HFF-Myc (cell line): ENCODE measurements around the gene DDX27.

Source experiments
- DNase-seq: peaks from one replicate; pipeline ENCODE4 v3.0.0-alpha.2; 2011; ENCODE audit warnings: low read depth; ENCODE audit errors: extremely low read depth
- H3K4me3 ChIP-seq: replicated peaks from 2 replicates; pipeline ENCODE4 v1.5.1; 2011; ENCODE audit warnings: low read depth, mild to moderate bottlenecking, control low read depth, low read length
- TF ChIP-seq, protein P1 (sequence below): IDR thresholded peaks from 2 replicates; pipeline ENCODE4 v1.5.1; 2012; ENCODE audit warnings: mild to moderate bottlenecking, low read depth, low read length, control low read depth; ENCODE audit errors: missing control alignments

The DDX27 gene

GRCh38 chr20:49203746-49204145 is 15.5 kb upstream of the DDX27 start:
- DNase-seq, result no peak
- TF ChIP-seq, protein P1, sequence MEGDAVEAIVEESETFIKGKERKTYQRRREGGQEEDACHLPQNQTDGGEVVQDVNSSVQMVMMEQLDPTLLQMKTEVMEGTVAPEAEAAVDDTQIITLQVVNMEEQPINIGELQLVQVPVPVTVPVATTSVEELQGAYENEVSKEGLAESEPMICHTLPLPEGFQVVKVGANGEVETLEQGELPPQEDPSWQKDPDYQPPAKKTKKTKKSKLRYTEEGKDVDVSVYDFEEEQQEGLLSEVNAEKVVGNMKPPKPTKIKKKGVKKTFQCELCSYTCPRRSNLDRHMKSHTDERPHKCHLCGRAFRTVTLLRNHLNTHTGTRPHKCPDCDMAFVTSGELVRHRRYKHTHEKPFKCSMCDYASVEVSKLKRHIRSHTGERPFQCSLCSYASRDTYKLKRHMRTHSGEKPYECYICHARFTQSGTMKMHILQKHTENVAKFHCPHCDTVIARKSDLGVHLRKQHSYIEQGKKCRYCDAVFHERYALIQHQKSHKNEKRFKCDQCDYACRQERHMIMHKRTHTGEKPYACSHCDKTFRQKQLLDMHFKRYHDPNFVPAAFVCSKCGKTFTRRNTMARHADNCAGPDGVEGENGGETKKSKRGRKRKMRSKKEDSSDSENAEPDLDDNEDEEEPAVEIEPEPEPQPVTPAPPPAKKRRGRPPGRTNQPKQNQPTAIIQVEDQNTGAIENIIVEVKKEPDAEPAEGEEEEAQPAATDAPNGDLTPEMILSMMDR, result no peak
- H3K4me3 ChIP-seq, result no peak overlapping the region

GRCh38 chr20:49207076-49207475 is 12.1 kb upstream of the DDX27 start:
- no peak for DNase-seq
- no peak overlapping the region for H3K4me3 ChIP-seq
- TF ChIP-seq, protein P1, result no peak

DNA sequence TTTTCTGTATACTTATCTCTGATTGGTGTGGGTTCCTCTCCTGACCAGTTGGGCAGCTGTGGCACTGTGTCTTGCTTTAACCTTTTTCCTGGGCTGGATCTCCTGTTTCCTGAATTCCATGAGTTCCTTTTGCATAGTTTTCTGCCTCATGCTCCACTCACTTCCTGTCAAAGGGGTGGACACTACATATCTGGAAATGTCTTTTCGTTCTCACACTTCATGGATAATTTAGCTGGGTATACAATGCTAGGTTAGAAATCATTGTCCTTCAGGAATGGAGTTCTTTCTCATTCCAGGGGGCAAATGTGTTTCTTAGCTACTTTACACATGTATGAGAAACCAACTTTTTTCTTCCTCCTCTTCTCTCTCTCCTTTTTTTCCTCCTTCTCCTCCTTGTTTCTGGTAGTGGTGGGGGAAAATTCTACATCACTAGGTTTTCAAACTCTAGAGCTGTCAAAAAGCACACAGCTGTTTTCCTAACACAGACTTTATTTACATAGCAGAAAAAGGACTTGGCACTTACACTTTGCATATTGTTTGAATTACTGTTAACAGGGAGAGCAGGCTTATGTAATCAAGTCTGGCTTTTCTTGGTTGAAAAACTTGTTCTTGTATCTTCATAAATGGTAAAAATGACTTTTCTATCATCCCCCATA is 9.0 kb upstream of the DDX27 start:
- no peak overlapping the region for H3K4me3 ChIP-seq
- DNase-seq, result no peak
- TF ChIP-seq, protein P1, result no peak

- no peak for DNase-seq
These were observed 8.5 kb upstream of the DDX27 start for GRCh38 chr20:49210757-49211110.

GRCh38 chr20:49214571-49214970 is 4.6 kb upstream of the DDX27 start:
- no peak for DNase-seq
- H3K4me3 ChIP-seq, result no peak overlapping the region
- TF ChIP-seq, protein P1, result no peak

More at GRCh38 chr20:49210757-49211110, 8.5 kb upstream of the DDX27 start:
- H3K4me3 ChIP-seq, result no peak overlapping the region
- TF ChIP-seq, protein P1, result no peak

DNA sequence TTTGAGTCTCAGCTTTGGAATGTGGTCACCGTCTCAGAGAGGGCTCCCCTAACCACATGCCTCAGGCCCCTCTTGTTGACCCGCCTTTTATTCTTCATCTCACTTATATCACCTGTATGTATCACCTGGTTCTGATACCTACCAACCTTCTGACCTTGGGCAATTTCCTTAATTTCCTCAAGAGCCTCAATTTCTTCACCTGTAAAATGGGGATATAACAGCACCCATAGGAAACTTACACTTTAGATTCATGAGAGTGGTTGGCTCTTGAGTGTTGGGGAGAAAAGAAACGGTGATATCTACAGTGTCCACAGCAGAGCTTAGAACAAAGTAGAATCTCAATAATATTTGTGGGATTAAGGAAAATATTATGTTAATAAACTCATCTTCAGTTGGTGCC is 4.0 kb upstream of the DDX27 start:
- TF ChIP-seq, protein P1, result no peak

More for the DNA sequence above, 4.0 kb upstream of the DDX27 start:
- DNase-seq, result no peak
- no peak overlapping the region for H3K4me3 ChIP-seq
